ENCODE data around the gene PDZRN4.

- TF ChIP-seq CTCF (IDR thresholded peaks at IDR 0.05) (no peak), POLR2AphosphoS5 (IDR thresholded peaks at IDR 0.05) (no peak), POLR2A (IDR thresholded peaks at IDR 0.05) (no peak), EP300 (IDR thresholded peaks at IDR 0.05) (no peak)
Observed at GRCh38 chr12:41441180-41441579, 253.1 kb downstream of the PDZRN4 start.

Measured in stomach (tissue), 4 donors.